H9 (cell line): ENCODE measurements around the gene ANKDD1A. TPM values are rescaled to one million over a fixed set of nuclear protein-coding genes. Genes with fewer than 3 reads are reported as not detected.

Experiments used
- DNase-seq: peaks from one replicate; pipeline ENCODE4 v3.0.0-alpha.2; 2017
- H2AFZ ChIP-seq: one replicate; pipeline ENCODE4 v1.6.1; 2013; ENCODE audit warnings: mild to moderate bottlenecking, low read length, control low read depth, moderate library complexity
- H2AK5ac ChIP-seq: 2 replicates; pipeline ENCODE4 v1.6.1; 2013; ENCODE audit warnings: low read length, control low read depth, mixed read lengths; ENCODE audit not compliant: insufficient read length
- H2BK120ac ChIP-seq: one replicate; pipeline ENCODE4 v1.6.1; 2013; ENCODE audit warnings: low read depth, mild to moderate bottlenecking, low read length, control low read depth, inconsistent platforms; ENCODE audit not compliant: poor library complexity, severe bottlenecking
- H2BK12ac ChIP-seq: 2 replicates; pipeline ENCODE4 v1.6.1; 2013; ENCODE audit warnings: low read length, control low read depth, mixed read lengths, low read depth; ENCODE audit not compliant: insufficient read length
- H2BK15ac ChIP-seq: 2 replicates; pipeline ENCODE4 v1.6.1; 2013; ENCODE audit warnings: low read depth, low read length, control low read depth
- H2BK20ac ChIP-seq: one replicate; pipeline ENCODE4 v1.6.1; 2013; ENCODE audit warnings: low read depth, mild to moderate bottlenecking, low read length, control low read depth, inconsistent platforms; ENCODE audit not compliant: poor library complexity, severe bottlenecking
- H2BK5ac ChIP-seq: 2 replicates; pipeline ENCODE4 v1.6.1; 2013; ENCODE audit warnings: low read length, control low read depth, mixed read lengths; ENCODE audit not compliant: insufficient read length
- H3K14ac ChIP-seq: 2 replicates; pipeline ENCODE4 v1.6.1; 2013; ENCODE audit warnings: low read length, control low read depth; ENCODE audit not compliant: insufficient read depth
- H3K18ac ChIP-seq: 2 replicates; pipeline ENCODE4 v1.6.1; 2013; ENCODE audit warnings: low read depth, mild to moderate bottlenecking, mixed read lengths, low read length, control low read depth; ENCODE audit not compliant: insufficient read length
- H3K23ac ChIP-seq: 2 replicates; pipeline ENCODE4 v1.6.1; 2013; ENCODE audit warnings: low read length, control low read depth, mixed read lengths, low read depth; ENCODE audit not compliant: insufficient read length
- H3K23me2 ChIP-seq: 2 replicates; pipeline ENCODE4 v1.6.1; 2013; ENCODE audit warnings: low read depth, mild to moderate bottlenecking, mixed read lengths, low read length, control low read depth; ENCODE audit not compliant: insufficient read length, poor library complexity, severe bottlenecking
- H3K27ac ChIP-seq: 2 replicates; pipeline ENCODE4 v1.5.1; 2013; ENCODE audit warnings: low read length, control low read depth, mixed read lengths, low read depth; ENCODE audit not compliant: insufficient read length
- H3K27me3 ChIP-seq: 2 replicates; pipeline ENCODE4 v1.6.1; 2013; ENCODE audit warnings: low read length, control low read depth, inconsistent platforms; ENCODE audit not compliant: insufficient read depth
- H3K4ac ChIP-seq: 2 replicates; pipeline ENCODE4 v1.6.1; 2013; ENCODE audit warnings: low read depth, mild to moderate bottlenecking, control low read depth, inconsistent platforms, low read length, moderate library complexity
- H3K4me1 ChIP-seq: 2 replicates; pipeline ENCODE4 v1.6.1; 2013; ENCODE audit warnings: low read length, control low read depth, inconsistent platforms; ENCODE audit not compliant: insufficient read depth
- H3K4me2 ChIP-seq: 2 replicates; pipeline ENCODE4 v1.6.1; 2013; ENCODE audit warnings: low read length, control low read depth, mixed read lengths; ENCODE audit not compliant: insufficient read length, insufficient read depth
- H3K56ac ChIP-seq: 2 replicates; pipeline ENCODE4 v1.6.1; 2013; ENCODE audit warnings: low read depth, mild to moderate bottlenecking, mixed read lengths, low read length, control low read depth; ENCODE audit not compliant: insufficient read length
- H3K79me1 ChIP-seq: 2 replicates; pipeline ENCODE4 v1.6.1; 2013; ENCODE audit warnings: low read depth, mild to moderate bottlenecking, moderate library complexity, low read length, control low read depth, inconsistent platforms; ENCODE audit not compliant: insufficient read depth, poor library complexity, severe bottlenecking
- H3K79me2 ChIP-seq: 2 replicates; pipeline ENCODE4 v1.6.1; 2013; ENCODE audit warnings: low read length, control low read depth, inconsistent platforms; ENCODE audit not compliant: insufficient read depth
- H3K9ac ChIP-seq: 2 replicates; pipeline ENCODE4 v1.6.1; 2013; ENCODE audit warnings: low read length, control low read depth, mixed read lengths; ENCODE audit not compliant: insufficient read length; ENCODE audit errors: extremely low read depth
- H3K9me3 ChIP-seq: one replicate; pipeline ENCODE4 v1.6.1; 2013; ENCODE audit warnings: low read depth, low read length, inconsistent platforms; ENCODE audit not compliant: control insufficient read depth
- H3T11ph ChIP-seq: one replicate; pipeline ENCODE4 v1.6.1; 2013; ENCODE audit warnings: mild to moderate bottlenecking, low read length, control low read depth, inconsistent platforms
- H4K20me1 ChIP-seq: one replicate; pipeline ENCODE4 v1.6.1; 2013; ENCODE audit not compliant: control insufficient read depth, insufficient read length, insufficient read depth
- H4K5ac ChIP-seq: 2 replicates; pipeline ENCODE4 v1.6.1; 2013; ENCODE audit warnings: low read depth, mild to moderate bottlenecking, mixed read lengths, low read length, control low read depth; ENCODE audit not compliant: insufficient read length
- H4K8ac ChIP-seq: replicated peaks from 2 replicates; pipeline ENCODE4 v1.6.1; 2013; ENCODE audit warnings: low read length, control low read depth, mixed read lengths, low read depth; ENCODE audit not compliant: insufficient read length
- H4K91ac ChIP-seq: 2 replicates; pipeline ENCODE4 v1.6.1; 2013; ENCODE audit warnings: low read depth, mild to moderate bottlenecking, moderate library complexity, mixed read lengths, low read length, control low read depth; ENCODE audit not compliant: insufficient read length
- H3K27ac Mint-ChIP-seq, 3 experiments: 2 replicates in 2 of 3; 3 replicates in 1 of 3; pipeline ENCODE4 v1.8.0; 2020 to 2021; ENCODE audit warnings: mixed read lengths in 3 of 3, mild to moderate bottlenecking in 1 of 3, moderate library complexity in 1 of 3
- H3K27me3 Mint-ChIP-seq: 2 replicates; pipeline ENCODE4 v1.8.0; 2021; ENCODE audit warnings: low read depth, mild to moderate bottlenecking, moderate library complexity, mixed read lengths
- H3K36me3 Mint-ChIP-seq, 3 experiments: 2 replicates in 2 of 3; 3 replicates in 1 of 3; pipeline ENCODE4 v1.8.0; 2020 to 2021; ENCODE audit warnings: low read depth in 3 of 3, mixed read lengths in 3 of 3; ENCODE audit not compliant: insufficient read depth in 1 of 3
- H3K4me1 Mint-ChIP-seq, 2 experiments: 2 replicates each; pipeline ENCODE4 v1.8.0; 2020; ENCODE audit warnings: mixed read lengths in 2 of 2
- H3K4me3 Mint-ChIP-seq, 2 experiments: 2 replicates in 1 of 2; 3 replicates in 1 of 2; pipeline ENCODE4 v1.8.0; 2020 to 2021; ENCODE audit warnings: mild to moderate bottlenecking in 2 of 2, mixed read lengths in 2 of 2, moderate library complexity in 1 of 2
- H3K9me3 Mint-ChIP-seq, 2 experiments: 2 replicates in 1 of 2; 3 replicates in 1 of 2; pipeline ENCODE4 v1.8.0; 2020; ENCODE audit warnings: mild to moderate bottlenecking in 2 of 2, mixed read lengths in 2 of 2, moderate library complexity in 1 of 2
- CTCF ChIP-seq: fragments of 200-600 bp; sonication (generic); conservative IDR thresholded peaks from 3 replicates; pipeline ENCODE4 v1.8.0; 2021; ENCODE audit warnings: antibody characterized with exemption, mild to moderate bottlenecking
- WGBS: extraction: QIAGEN DNeasy Blood & Tissue Kit; methylation state at CpG from one replicate; pipeline ENCODE4 v1.1.7; 2013; ENCODE audit warnings: missing lambda C conversion rate, low lambda C conversion rate, mixed read lengths; ENCODE audit not compliant: insufficient read length; ENCODE audit errors: extremely low coverage; 5-methylcytosine and 5-hydroxymethylcytosine counted together
- total RNA-seq: library from RNA; stranded (reverse); gene quantifications from 2 replicates; pipeline ENCODE4 v1.2.1, GENCODE V29; 2021

The ANKDD1A gene
- total RNA-seq, 1 experiment from 2014 or later, result 3.7 TPM

- H3K27ac Mint-ChIP-seq, result no peak overlapping the region
- no peak overlapping the region for H2AK5ac ChIP-seq
- no peaks in the 10 kb centered on the region for H3K9me3 ChIP-seq
- no peak overlapping the region for H3K27ac ChIP-seq
- no peak overlapping the region for H2BK15ac ChIP-seq
- no peak overlapping the region for H3K18ac ChIP-seq
- no peak overlapping the region for H3K9ac ChIP-seq
- H3K14ac ChIP-seq, result no peak overlapping the region; the same call in 1 of the 2 replicates
- no peak overlapping the region for H3K56ac ChIP-seq
- H3K79me1 ChIP-seq, result no peaks in the 10 kb centered on the region
- H3K4me2 ChIP-seq, result no peak overlapping the region
- H3K4me1 Mint-ChIP-seq, result peaks cover 2 to 3% of the 10 kb centered on the region in 2 experiments; a peak in 1 of 4 replicates
- TF ChIP-seq CTCF, result no peak
- no peak overlapping the region for H2BK12ac ChIP-seq
- no CpG with 5 or more reads among the region's 8 CpGs for WGBS
- H3K9me3 Mint-ChIP-seq, result no peaks in the 10 kb centered on the region
- peaks cover 0 to 2% (median 0%) of the 10 kb centered on the region in 3 experiments; a peak in 2 of 7 replicates for H3K36me3 Mint-ChIP-seq
- H2BK5ac ChIP-seq, result no peak overlapping the region
- no peaks in the 10 kb centered on the region for H3K27me3 Mint-ChIP-seq
- no peak overlapping the region for H4K8ac ChIP-seq
- H3K27me3 ChIP-seq, result no peaks in the 10 kb centered on the region
- H4K91ac ChIP-seq, result no peak overlapping the region
- H3T11ph ChIP-seq, result no peak overlapping the region
- no peaks in the 10 kb centered on the region for H4K20me1 ChIP-seq
- no peaks in the 10 kb centered on the region for H3K79me2 ChIP-seq
- no peak overlapping the region for H3K4me3 Mint-ChIP-seq
- H4K5ac ChIP-seq, result no peak overlapping the region
- no peak overlapping the region for H2AFZ ChIP-seq
- DNase-seq, result no peak
- H3K23ac ChIP-seq, result no peak overlapping the region
- H2BK20ac ChIP-seq, result no peak overlapping the region
- no peak overlapping the region for H3K4ac ChIP-seq
- peaks cover 4% of the 10 kb centered on the region for H3K23me2 ChIP-seq
- H2BK120ac ChIP-seq, result no peak overlapping the region
- H3K4me1 ChIP-seq, result no peaks in the 10 kb centered on the region
Observed at GRCh38 chr15:64942356-64942755, 30.7 kb downstream of the ANKDD1A start.
